Osteocyte (in vitro differentiated cells): ENCODE results near the gene ARG2. TPM values are rescaled to one million over a fixed set of nuclear protein-coding genes. Genes with fewer than 3 reads are reported as not detected.

Experiments used
- DNase-seq: peaks from one replicate; pipeline ENCODE4 v3.0.0; 2021; ENCODE audit warnings: mixed read lengths; ENCODE audit not compliant: unreplicated experiment; ENCODE audit errors: extremely low spot score
- H3K27ac Mint-ChIP-seq: one replicate; pipeline ENCODE4 v1.8.0; 2021; ENCODE audit warnings: mild to moderate bottlenecking, mixed read lengths; ENCODE audit not compliant: unreplicated experiment
- H3K27me3 Mint-ChIP-seq: one replicate; pipeline ENCODE4 v1.8.0; 2021; ENCODE audit warnings: mixed read lengths; ENCODE audit not compliant: unreplicated experiment
- H3K36me3 Mint-ChIP-seq: one replicate; pipeline ENCODE4 v1.8.0; 2021; ENCODE audit warnings: mixed read lengths; ENCODE audit not compliant: unreplicated experiment
- H3K4me1 Mint-ChIP-seq: one replicate; pipeline ENCODE4 v1.8.0; 2021; ENCODE audit warnings: mixed read lengths; ENCODE audit not compliant: unreplicated experiment
- H3K4me3 Mint-ChIP-seq: one replicate; pipeline ENCODE4 v1.8.0; 2021; ENCODE audit warnings: mild to moderate bottlenecking, moderate library complexity, mixed read lengths; ENCODE audit not compliant: unreplicated experiment
- H3K9me3 Mint-ChIP-seq: one replicate; pipeline ENCODE4 v1.8.0; 2021; ENCODE audit warnings: mixed read lengths; ENCODE audit not compliant: unreplicated experiment
- CTCF ChIP-seq: fragments of 200-600 bp; sonication (generic); IDR thresholded peaks from 2 replicates; pipeline ENCODE4 v1.5.0; 2021; ENCODE audit warnings: antibody characterized with exemption, mild to moderate bottlenecking, moderate library complexity
- total RNA-seq: library from RNA; stranded (reverse); gene quantifications from 2 replicates; pipeline ENCODE4 v1.2.1, GENCODE V29; 2021

The ARG2 gene
- total RNA-seq, 1 donor from 2014 or later: 4.2 TPM

DNA sequence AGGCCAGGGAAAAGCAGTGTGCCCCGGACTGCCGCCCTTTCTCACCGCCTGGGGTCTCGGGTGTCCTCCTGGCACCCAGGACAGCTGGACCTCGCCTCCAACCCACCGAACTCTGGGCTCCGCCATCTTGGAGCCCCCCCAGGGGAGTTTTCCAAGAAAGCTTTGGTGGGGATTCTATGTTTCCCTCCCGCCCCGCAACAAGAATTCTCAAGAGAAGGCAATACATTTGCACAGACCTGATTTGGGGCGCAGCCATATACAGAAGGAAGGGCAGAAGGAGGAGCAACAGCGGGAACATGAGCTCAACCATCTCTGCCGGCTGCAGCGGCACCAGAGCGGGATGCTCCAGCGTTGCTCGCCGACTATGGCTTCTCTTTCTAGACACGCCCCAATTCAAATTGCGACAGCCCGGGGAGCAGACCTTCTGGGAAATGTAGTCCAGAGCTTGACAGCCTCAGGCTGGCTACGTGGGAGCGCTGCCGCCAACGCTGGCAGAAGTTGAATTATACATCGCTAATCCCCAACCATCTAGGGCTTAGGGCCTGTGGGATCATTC lies 75.8 kb downstream of the ARG2 start, which contains the start of gene RDH11:
Gene RDH11, minus strand, starts transcription at position 371 of the 556 bp plus-strand sequence. Its CDS starts 61 bp downstream, at position 310.
- peak within 1 kb of the TSS; percentile 95 for H3K27ac Mint-ChIP-seq
- peak; percentile 92 for DNase-seq
- no peak for TF ChIP-seq CTCF
- no peaks in the 10 kb centered on the region for H3K27me3 Mint-ChIP-seq
- no peaks in the 10 kb centered on the region for H3K9me3 Mint-ChIP-seq
- peaks cover 15% of the 10 kb centered on the region for H3K36me3 Mint-ChIP-seq
- peaks cover 26% of the 10 kb centered on the region for H3K4me1 Mint-ChIP-seq
- peak within 1 kb of the TSS; percentile 96 for H3K4me3 Mint-ChIP-seq

GRCh38 chr14:67697006-67697405 lies 77.3 kb downstream of the ARG2 start:
- no peak for DNase-seq
- no peak for TF ChIP-seq CTCF
- H3K27ac Mint-ChIP-seq: no peak overlapping the region
- H3K36me3 Mint-ChIP-seq: peaks cover 5% of the 10 kb centered on the region
- H3K27me3 Mint-ChIP-seq: no peaks in the 10 kb centered on the region
- no peak overlapping the region for H3K4me3 Mint-ChIP-seq
- H3K9me3 Mint-ChIP-seq: no peaks in the 10 kb centered on the region
- H3K4me1 Mint-ChIP-seq: peaks cover 30% of the 10 kb centered on the region

DNA sequence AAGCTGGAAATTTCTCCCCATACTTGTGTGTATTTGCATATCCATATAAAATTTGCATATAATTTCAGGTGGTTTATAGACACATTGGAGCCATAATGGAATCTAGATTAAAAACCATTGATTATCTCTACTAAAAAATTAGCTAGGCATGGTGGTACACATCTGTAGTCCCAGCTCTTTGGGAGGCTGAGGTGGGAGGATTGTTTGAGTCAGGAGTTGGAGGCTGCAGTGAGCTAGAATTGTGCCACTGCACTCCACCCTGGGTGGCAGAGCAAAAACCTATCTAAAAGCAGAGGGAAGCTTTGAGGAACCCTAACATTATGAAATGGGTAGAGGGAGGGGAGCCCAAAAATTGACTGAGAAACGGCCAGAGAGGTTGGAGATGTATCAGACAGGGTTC lies 78.5 kb downstream of the ARG2 start:
- Mint-ChIP-seq H3K36me3 (no peaks in the 10 kb centered on the region), H3K27ac (no peak overlapping the region), H3K4me3 (no peak overlapping the region), H3K27me3 (peaks cover 2% of the 10 kb centered on the region), H3K4me1 (peaks cover 24% of the 10 kb centered on the region), H3K9me3 (no peaks in the 10 kb centered on the region)
- no peak for TF ChIP-seq CTCF
- no peak for DNase-seq

Other genes starting within 250 kb of the ARG2 start
- not detected in 2 replicates for gene PLEK2, start 207.8 kb upstream of the ARG2 start, total RNA-seq
- 0.37 and 0.51 TPM in 2 replicates for gene TMEM229B, start 131.2 kb upstream of the ARG2 start, total RNA-seq
- 0.50 and 1.0 TPM in 2 replicates for gene PLEKHH1, start 86.6 kb upstream of the ARG2 start, total RNA-seq
- gene PIGH, start 19.7 kb upstream of the ARG2 start, total RNA-seq: 18.3 and 20.6 TPM in 2 replicates
- gene VTI1B, start 54.7 kb downstream of the ARG2 start, total RNA-seq: 89.3 and 104 TPM in 2 replicates
- 54.1 and 55.2 TPM in 2 replicates for gene RDH11, start 75.8 kb downstream of the ARG2 start, total RNA-seq
- not detected in 2 replicates for gene RDH12, start 82.0 kb downstream of the ARG2 start, total RNA-seq
- gene ZFYVE26, start 196.7 kb downstream of the ARG2 start, total RNA-seq: 33.4 and 38.7 TPM in 2 replicates
- 11.9 and 12.7 TPM in 2 replicates for gene RAD51B, start 199.9 kb downstream of the ARG2 start, total RNA-seq